ENCODE data around the gene C10orf67.

C10orf67 gene

DNA sequence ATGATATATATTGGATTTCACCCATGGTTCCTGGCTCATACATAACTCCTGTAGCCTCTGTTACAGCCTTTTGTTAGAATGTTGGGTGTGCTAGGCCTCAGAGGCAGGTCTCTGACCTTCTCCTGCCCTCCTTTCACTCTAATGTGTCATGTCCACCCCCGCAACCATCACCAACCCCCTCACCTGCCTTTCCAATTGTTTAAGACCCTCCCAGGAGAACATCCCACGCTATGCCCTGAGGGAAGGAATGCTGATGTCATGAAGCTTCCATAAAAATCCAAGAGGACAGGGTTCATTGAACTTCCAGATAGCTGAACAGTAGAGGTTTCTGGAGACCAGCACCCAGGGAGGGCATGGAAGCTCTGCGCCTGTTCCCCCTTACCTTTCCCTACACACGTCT is 30.8 kb upstream of the C10orf67 start:
- Histone ChIP-seq H3F3A (ENCODE audit: control insufficient read depth, insufficient read depth) (no peaks in the 10 kb centered on the region), H4K20me1 (ENCODE audit: control insufficient read depth, insufficient read depth, low read depth, low read length) (no peaks in the 10 kb centered on the region), H3K27ac (ENCODE audit: low read depth, low read length) (no peak overlapping the region), H3K36me3 (ENCODE audit: control insufficient read depth, low read length) (no peaks in the 10 kb centered on the region), H3K9me2 (replicated peaks; ENCODE audit: control insufficient read depth, low read length) (no peaks in the 10 kb centered on the region), H3K9me3 (ENCODE audit: control insufficient read depth, insufficient read depth, low read length) (no peaks in the 10 kb centered on the region), H3K4me1 (ENCODE audit: control insufficient read depth, low read length) (peaks cover 22% of the 10 kb centered on the region), H3K27me3 (ENCODE audit: control insufficient read depth, low read length) (no peaks in the 10 kb centered on the region), H3K4me2 (ENCODE audit: low read length) (no peak overlapping the region), H3K4me3 (ENCODE audit: low read length) (no peak overlapping the region), H3K79me2 (ENCODE audit: control insufficient read depth, low read length) (no peaks in the 10 kb centered on the region)
- TF ChIP-seq, protein P1, sequence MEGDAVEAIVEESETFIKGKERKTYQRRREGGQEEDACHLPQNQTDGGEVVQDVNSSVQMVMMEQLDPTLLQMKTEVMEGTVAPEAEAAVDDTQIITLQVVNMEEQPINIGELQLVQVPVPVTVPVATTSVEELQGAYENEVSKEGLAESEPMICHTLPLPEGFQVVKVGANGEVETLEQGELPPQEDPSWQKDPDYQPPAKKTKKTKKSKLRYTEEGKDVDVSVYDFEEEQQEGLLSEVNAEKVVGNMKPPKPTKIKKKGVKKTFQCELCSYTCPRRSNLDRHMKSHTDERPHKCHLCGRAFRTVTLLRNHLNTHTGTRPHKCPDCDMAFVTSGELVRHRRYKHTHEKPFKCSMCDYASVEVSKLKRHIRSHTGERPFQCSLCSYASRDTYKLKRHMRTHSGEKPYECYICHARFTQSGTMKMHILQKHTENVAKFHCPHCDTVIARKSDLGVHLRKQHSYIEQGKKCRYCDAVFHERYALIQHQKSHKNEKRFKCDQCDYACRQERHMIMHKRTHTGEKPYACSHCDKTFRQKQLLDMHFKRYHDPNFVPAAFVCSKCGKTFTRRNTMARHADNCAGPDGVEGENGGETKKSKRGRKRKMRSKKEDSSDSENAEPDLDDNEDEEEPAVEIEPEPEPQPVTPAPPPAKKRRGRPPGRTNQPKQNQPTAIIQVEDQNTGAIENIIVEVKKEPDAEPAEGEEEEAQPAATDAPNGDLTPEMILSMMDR (IDR thresholded peaks at IDR 0.05; ENCODE audit: low read depth, low read length, poor library complexity, severe bottlenecking): no peak
- no peak for TF ChIP-seq EZH2phosphoT487 (IDR thresholded peaks at IDR 0.05; ENCODE audit: borderline replicate concordance, low read length)

DNA sequence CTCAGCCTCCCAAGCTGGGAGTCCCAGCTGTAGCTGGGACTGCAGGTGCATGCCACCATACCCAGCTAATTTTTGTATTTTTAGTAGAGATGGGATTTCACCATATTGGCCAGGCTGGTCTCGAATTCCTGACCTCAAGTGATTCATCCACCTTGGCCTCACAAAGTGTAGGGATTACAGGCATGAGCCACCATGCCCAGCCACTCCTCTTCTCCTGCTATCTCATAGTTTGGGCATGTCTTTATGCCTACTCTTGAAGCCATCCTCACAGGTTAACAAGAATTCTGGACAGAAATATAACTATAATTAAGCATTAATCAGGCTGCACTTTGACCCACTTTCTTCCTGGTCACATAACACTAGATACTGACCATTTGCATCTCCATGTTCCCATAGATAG is 28.6 kb upstream of the C10orf67 start:
- Histone ChIP-seq H3K27me3 (ENCODE audit: control insufficient read depth, low read length) (no peaks in the 10 kb centered on the region), H3K4me1 (ENCODE audit: control insufficient read depth, low read length) (peaks cover 43% of the 10 kb centered on the region), H3K9me3 (ENCODE audit: control insufficient read depth, insufficient read depth, low read length) (no peaks in the 10 kb centered on the region), H4K20me1 (ENCODE audit: control insufficient read depth, insufficient read depth, low read depth, low read length) (no peaks in the 10 kb centered on the region), H3K9me2 (replicated peaks; ENCODE audit: control insufficient read depth, low read length) (no peaks in the 10 kb centered on the region), H3K27ac (ENCODE audit: low read depth, low read length) (no peak overlapping the region), H3K36me3 (ENCODE audit: control insufficient read depth, low read length) (no peaks in the 10 kb centered on the region), H3K4me3 (ENCODE audit: low read length) (no peak overlapping the region), H3K79me2 (ENCODE audit: control insufficient read depth, low read length) (no peaks in the 10 kb centered on the region), H3K4me2 (ENCODE audit: low read length) (no peak overlapping the region), H3F3A (ENCODE audit: control insufficient read depth, insufficient read depth) (peaks cover 8% of the 10 kb centered on the region)
- no peak for TF ChIP-seq EZH2phosphoT487 (IDR thresholded peaks at IDR 0.05; ENCODE audit: borderline replicate concordance, low read length)
- TF ChIP-seq, protein P1 (IDR thresholded peaks at IDR 0.05; ENCODE audit: low read depth, low read length, poor library complexity, severe bottlenecking): no peak

DNA sequence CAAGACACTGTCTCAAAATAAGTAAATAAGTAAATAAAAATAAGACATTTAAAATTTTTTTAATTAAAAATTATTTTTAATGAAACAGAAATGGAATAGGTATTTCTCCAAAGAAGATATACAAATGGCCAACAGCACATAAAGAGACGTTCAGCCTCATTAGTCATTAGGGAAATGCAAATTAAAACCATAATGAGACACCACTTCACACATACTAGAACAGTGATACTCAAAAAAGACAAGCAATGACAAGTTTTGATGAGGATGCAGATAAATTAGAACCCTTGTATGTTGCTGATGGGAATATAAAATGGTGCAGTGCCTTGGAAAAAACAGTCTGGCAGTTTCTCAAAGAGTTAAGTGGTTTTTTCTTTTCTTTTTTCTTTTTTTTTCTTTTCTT is 26.5 kb upstream of the C10orf67 start:
- Histone ChIP-seq H4K20me1 (ENCODE audit: control insufficient read depth, insufficient read depth, low read depth, low read length) (no peaks in the 10 kb centered on the region), H3F3A (ENCODE audit: control insufficient read depth, insufficient read depth) (peaks cover 8% of the 10 kb centered on the region), H3K4me3 (ENCODE audit: low read length) (no peak overlapping the region), H3K4me2 (ENCODE audit: low read length) (peak overlapping the region; percentile 30; the same call in 1 of the 2 replicates), H3K9me3 (ENCODE audit: control insufficient read depth, insufficient read depth, low read length) (no peaks in the 10 kb centered on the region), H3K4me1 (ENCODE audit: control insufficient read depth, low read length) (peaks cover 54% of the 10 kb centered on the region), H3K9me2 (replicated peaks; ENCODE audit: control insufficient read depth, low read length) (no peaks in the 10 kb centered on the region), H3K36me3 (ENCODE audit: control insufficient read depth, low read length) (no peaks in the 10 kb centered on the region), H3K27me3 (ENCODE audit: control insufficient read depth, low read length) (no peaks in the 10 kb centered on the region), H3K27ac (ENCODE audit: low read depth, low read length) (0 out of 2 replicates have a peak overlapping the region, but pooled peaks have one; percentile 25), H3K79me2 (ENCODE audit: control insufficient read depth, low read length) (no peaks in the 10 kb centered on the region)
- TF ChIP-seq EZH2phosphoT487 (IDR thresholded peaks at IDR 0.05; ENCODE audit: borderline replicate concordance, low read length): no peak
- TF ChIP-seq, protein P1 (IDR thresholded peaks at IDR 0.05; ENCODE audit: low read depth, low read length, poor library complexity, severe bottlenecking): no peak
